Ascending aorta (tissue), 2 donors: Measurements from ENCODE around the gene VGLL1. TPM values are rescaled to one million over a fixed set of nuclear protein-coding genes. Genes with fewer than 3 reads are reported as not detected.

ENCODE experiments used
- DNase-seq, 2 donors: peaks; one replicate each; pipeline ENCODE4 v3.0.0-alpha.2; 2019; ENCODE audit warnings: low spot score in 2 of 2
- H3K27ac ChIP-seq, 2 donors: fragments of 200-600 bp; sonication (generic); one replicate each; pipeline ENCODE4 v1.5.1; 2016 to 2017; ENCODE audit warnings: mild to moderate bottlenecking in 1 of 2
- H3K27me3 ChIP-seq: fragments of 200-600 bp; sonication (generic); one replicate; pipeline ENCODE4 v1.5.1; 2017
- H3K36me3 ChIP-seq, 2 donors: fragments of 200-600 bp; sonication (generic); one replicate each; pipeline ENCODE4 v1.5.1; 2016
- H3K4me1 ChIP-seq, 2 donors: fragments of 200-600 bp; sonication (generic); one replicate each; pipeline ENCODE4 v1.5.1; 2016 to 2017; ENCODE audit warnings: mild to moderate bottlenecking in 1 of 2
- H3K4me3 ChIP-seq, 2 donors: fragments of 200-600 bp; sonication (generic); one replicate each; pipeline ENCODE4 v1.5.1; 2016 to 2017; ENCODE audit warnings: mild to moderate bottlenecking in 1 of 2
- H3K9me3 ChIP-seq, 2 donors: fragments of 200-600 bp; sonication (generic); one replicate each; pipeline ENCODE4 v1.5.1; 2016
- intact Hi-C: fragments of 100-400 bp; cut with DNase I; formaldehyde crosslinking; loops from one replicate; pipeline ENCODE4 v1.15.1; 2023
- total RNA-seq: library from RNA; depleted of rRNA; stranded (reverse); fragments of >200 nt; gene quantifications from one replicate; pipeline ENCODE4 v1.1.0, GENCODE V29; 2016
- TF ChIP-seq, protein P1 (sequence below), 3 experiments: fragments of 200-600 bp in 2 of 3; fragments of 450-650 bp in 1 of 3; sonication (generic) in 2 of 3; IDR thresholded peaks; one replicate each; pipeline ENCODE4 v1.5.1; 2016 to 2019; ENCODE audit warnings: antibody characterized with exemption in 3 of 3, mild to moderate bottlenecking in 1 of 3, moderate library complexity in 1 of 3

Gene VGLL1, protein sequence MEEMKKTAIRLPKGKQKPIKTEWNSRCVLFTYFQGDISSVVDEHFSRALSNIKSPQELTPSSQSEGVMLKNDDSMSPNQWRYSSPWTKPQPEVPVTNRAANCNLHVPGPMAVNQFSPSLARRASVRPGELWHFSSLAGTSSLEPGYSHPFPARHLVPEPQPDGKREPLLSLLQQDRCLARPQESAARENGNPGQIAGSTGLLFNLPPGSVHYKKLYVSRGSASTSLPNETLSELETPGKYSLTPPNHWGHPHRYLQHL
- total RNA-seq = not detected

DNA sequence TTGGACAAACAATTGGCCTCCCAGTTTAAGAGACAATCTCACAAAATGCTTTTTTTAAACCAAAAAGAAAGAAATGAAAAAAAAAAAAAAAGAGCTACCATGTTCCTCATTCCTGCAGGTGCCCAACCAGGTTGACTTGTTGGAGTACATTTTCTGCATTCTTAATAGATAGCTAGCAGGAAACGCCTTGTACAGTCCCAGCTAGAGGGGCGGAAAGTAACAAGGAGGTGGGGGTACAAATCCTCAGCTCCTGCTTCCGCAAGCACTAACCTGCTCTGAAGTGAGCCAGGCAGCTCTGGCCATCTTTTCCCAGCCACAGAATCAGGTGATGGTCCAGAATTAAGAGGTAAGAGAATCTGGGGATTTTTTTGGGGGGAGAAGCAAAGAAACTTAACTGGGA, at the start of gene VGLL1:
Gene VGLL1, plus strand, starts transcription at position 265 of the 400 bp plus-strand sequence. CDS start 3,806 bp downstream, outside the sequence.
- Histone ChIP-seq H3K36me3 (no peaks in the 10 kb centered on the region), H3K4me3 (no peak within 1 kb of the TSS), H3K9me3 (no peaks in the 10 kb centered on the region), H3K27me3 (no peaks in the 10 kb centered on the region), H3K4me1 (no peaks in the 10 kb centered on the region), H3K27ac (no peak within 1 kb of the TSS)
- intact Hi-C loops = no loop called here
- DNase-seq = no peak
- TF ChIP-seq, protein P1, sequence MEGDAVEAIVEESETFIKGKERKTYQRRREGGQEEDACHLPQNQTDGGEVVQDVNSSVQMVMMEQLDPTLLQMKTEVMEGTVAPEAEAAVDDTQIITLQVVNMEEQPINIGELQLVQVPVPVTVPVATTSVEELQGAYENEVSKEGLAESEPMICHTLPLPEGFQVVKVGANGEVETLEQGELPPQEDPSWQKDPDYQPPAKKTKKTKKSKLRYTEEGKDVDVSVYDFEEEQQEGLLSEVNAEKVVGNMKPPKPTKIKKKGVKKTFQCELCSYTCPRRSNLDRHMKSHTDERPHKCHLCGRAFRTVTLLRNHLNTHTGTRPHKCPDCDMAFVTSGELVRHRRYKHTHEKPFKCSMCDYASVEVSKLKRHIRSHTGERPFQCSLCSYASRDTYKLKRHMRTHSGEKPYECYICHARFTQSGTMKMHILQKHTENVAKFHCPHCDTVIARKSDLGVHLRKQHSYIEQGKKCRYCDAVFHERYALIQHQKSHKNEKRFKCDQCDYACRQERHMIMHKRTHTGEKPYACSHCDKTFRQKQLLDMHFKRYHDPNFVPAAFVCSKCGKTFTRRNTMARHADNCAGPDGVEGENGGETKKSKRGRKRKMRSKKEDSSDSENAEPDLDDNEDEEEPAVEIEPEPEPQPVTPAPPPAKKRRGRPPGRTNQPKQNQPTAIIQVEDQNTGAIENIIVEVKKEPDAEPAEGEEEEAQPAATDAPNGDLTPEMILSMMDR (IDR thresholded peaks at IDR 0.05) = no peak

DNA sequence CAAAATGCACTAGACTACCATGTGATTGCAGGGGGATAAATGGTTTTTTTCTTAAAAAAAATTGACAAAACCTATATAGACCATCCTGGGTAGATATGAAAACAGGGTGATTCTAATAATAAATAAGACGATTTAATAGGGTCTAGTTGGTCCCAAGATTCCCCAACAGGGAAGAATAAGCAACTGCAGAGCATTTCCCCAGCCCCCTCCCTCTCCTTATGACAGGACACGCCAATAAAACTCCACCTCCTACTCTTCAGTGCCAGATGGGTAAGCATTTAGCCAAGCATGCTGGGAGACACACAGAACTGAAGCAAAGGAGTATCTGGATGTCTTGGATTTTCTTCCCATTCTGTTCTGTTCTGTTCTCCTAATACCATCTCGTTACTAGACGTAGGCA, 44.4 kb upstream of the VGLL1 start, which contains the start of gene BRS3:
Gene BRS3, plus strand, starts transcription at position 301 of the 400 bp plus-strand sequence. CDS start 168 bp downstream, outside the sequence.
- no peak for DNase-seq

DNA sequence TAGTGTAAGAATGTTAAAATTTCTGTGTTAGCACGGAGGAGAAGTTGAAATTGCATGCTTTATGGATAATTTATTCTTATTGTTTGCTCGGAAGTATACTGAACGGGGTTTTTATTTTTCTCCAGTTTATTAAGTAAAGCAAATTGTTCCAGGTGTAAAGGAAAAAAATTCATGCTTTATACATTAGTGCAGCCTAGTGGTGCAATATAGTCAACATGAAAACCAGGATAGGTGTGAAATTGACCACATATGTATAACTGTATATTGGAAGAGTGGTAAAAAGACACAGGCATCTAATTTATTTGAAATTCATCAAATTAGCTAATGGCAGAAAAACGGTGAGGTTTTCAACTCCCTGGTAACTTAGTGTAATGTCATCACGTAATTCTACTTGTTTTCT, 43.3 kb upstream of the VGLL1 start:
- Histone ChIP-seq H3K9me3 (no peaks in the 10 kb centered on the region), H3K27ac (no peak overlapping the region), H3K4me3 (no peak overlapping the region), H3K4me1 (no peaks in the 10 kb centered on the region), H3K27me3 (peaks cover 4% of the 10 kb centered on the region), H3K36me3 (no peaks in the 10 kb centered on the region)
- no peak for DNase-seq
- intact Hi-C loops = no loop called here
- TF ChIP-seq, protein P1 (IDR thresholded peaks at IDR 0.05) = no peak

More for the DNA sequence above, 44.4 kb upstream of the VGLL1 start, which contains the start of gene BRS3:
- H3K36me3 ChIP-seq = no peaks in the 10 kb centered on the region
- TF ChIP-seq, protein P1 (IDR thresholded peaks at IDR 0.05) = no peak
- peaks cover 4% of the 10 kb centered on the region for H3K27me3 ChIP-seq
- H3K9me3 ChIP-seq = no peaks in the 10 kb centered on the region
- intact Hi-C loops = no loop called here
- H3K4me3 ChIP-seq = no peak within 1 kb of the TSS
- H3K27ac ChIP-seq = no peak within 1 kb of the TSS
- no peaks in the 10 kb centered on the region for H3K4me1 ChIP-seq

DNA sequence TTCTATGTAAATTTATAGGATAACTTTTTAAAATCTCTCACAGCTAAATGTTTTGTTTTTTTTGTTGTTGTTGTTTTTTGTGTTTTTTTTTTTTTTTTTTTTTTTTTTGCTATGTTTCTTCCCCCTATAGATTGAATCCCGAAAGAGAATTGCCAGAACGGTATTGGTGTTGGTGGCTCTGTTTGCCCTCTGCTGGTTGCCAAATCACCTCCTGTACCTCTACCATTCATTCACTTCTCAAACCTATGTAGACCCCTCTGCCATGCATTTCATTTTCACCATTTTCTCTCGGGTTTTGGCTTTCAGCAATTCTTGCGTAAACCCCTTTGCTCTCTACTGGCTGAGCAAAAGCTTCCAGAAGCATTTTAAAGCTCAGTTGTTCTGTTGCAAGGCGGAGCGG, 40.2 kb upstream of the VGLL1 start:
- Histone ChIP-seq H3K9me3 (no peaks in the 10 kb centered on the region), H3K36me3 (no peaks in the 10 kb centered on the region), H3K4me3 (no peak overlapping the region), H3K27ac (no peak overlapping the region), H3K27me3 (peaks cover 4% of the 10 kb centered on the region), H3K4me1 (no peaks in the 10 kb centered on the region)
- no peak for DNase-seq
- TF ChIP-seq, protein P1 (IDR thresholded peaks at IDR 0.05) = no peak
- intact Hi-C loops = loop anchor here (10.0 kb wide), 2 partner anchors 273 to 433 kb away; no protein-coding TSS in a partner anchor

DNA sequence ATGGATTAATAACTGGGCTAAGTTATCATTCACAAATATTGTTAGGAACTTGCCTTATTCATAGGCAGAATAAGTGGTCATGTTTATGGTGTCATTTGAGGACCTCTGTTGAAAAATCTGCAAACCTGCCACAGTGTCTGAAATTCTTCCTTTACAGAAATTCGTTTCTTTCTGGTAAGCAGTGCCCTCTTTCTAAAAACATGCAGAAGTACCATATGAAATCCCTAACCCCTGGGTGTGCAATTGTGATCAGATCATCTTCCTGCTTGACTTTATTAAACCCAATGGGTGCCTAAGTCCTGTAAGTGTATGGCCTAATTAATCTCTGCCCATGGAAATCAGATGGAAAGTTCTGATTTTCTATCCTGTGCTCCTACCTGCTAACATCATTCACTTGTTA, 39.0 kb upstream of the VGLL1 start:
- no peak for DNase-seq
- Histone ChIP-seq H3K4me1 (no peaks in the 10 kb centered on the region), H3K36me3 (no peaks in the 10 kb centered on the region), H3K27me3 (peaks cover 4% of the 10 kb centered on the region), H3K27ac (no peak overlapping the region), H3K4me3 (no peak overlapping the region), H3K9me3 (no peaks in the 10 kb centered on the region)
- intact Hi-C loops = loop anchor here (10.0 kb wide), 2 partner anchors 272 to 432 kb away; no protein-coding TSS in a partner anchor
- TF ChIP-seq, protein P1 (IDR thresholded peaks at IDR 0.05) = no peak
